ENCODE results near the gene KCTD16.

The KCTD16 gene

GRCh38 chr5:144352330-144352729 lies 181.7 kb downstream of the KCTD16 start:
- DNase-seq, result no peak

GRCh38 chr5:144352732-144353317 lies 182.2 kb downstream of the KCTD16 start:
- DNase-seq, result no peak

GRCh38 chr5:144356489-144356888 lies 185.8 kb downstream of the KCTD16 start:
- DNase-seq, result no peak

DNA sequence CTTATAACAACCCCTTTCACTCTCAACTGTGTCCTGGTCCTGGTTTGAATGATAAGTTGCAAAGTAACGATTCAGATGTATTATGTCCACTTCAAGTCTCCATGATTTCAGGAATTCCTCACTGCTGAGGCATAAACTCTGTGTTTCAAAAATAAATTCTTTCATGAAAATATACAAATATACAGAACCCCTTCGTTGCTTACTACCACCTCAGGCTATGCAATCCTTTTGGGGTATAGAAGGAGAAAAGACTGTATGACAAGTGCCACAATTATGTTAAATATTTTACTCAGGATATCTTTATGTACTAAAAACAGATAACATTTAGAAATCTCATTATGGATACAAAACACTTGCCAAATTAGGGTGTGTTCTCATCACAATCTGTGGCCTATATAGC lies 190.7 kb downstream of the KCTD16 start:
- no peak for DNase-seq

DNA sequence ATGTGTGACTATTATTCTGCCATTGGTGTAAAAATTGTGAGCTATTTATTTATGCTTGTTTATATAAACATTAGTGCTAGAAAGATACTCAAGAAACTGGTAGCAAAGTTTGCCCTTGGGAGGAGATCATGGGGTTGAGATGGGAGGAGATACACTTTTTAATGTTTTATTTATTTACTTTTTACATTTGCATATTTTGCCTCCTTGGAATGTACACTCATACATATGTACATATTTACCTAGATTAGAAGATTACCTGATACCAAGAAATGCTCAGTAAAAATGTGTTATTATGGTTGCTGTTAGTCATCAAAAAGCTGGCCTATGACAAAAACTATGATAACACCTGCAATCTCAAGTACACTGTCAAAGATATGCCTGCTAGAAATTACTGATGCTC lies 195.2 kb downstream of the KCTD16 start:
- no peak for DNase-seq

- DNase-seq, result no peak
Measured at GRCh38 chr5:144367991-144368390, 197.3 kb downstream of the KCTD16 start.

DNA sequence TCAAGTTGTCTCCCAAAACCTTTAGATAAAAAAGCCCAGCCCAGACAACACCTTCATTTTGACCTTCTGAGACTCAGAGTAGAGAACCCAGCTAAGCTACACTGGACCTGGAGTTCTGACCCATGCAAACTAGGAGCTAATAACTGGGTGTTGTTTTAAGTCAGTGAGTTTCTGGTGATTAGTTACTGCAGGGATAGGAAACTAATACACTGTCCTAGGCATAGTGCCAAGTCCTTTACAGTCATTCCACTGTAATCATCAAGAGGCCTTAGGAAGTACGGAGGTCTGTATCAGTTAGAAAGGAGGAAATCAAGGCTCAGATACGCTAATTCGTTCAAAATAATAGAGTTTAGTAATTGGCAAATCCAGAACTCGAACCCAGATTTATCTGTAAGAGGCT lies 197.9 kb downstream of the KCTD16 start:
- DNase-seq, result no peak

DNA sequence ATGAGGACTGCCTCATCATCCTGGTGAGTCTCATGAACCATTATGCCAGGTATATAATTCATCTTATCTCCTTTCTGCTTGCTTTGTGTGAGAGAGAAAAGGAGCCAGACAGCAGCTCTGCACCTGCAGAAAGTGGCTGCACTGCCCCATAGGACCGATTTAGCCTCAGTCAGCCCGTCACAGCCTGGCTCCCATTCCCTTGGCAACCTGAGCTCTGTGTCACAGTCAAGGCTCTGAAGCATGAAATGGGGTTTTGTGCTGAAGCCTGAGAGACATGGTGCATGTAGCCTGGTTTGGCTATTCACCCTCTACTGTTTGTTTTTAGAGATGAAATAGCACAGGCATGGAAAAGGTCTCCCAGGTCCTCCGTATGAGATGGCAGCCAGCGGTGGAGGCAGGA lies 198.3 kb downstream of the KCTD16 start:
- no peak for DNase-seq

GRCh38 chr5:144370273-144370672 lies 199.6 kb downstream of the KCTD16 start:
- DNase-seq, result no peak

GRCh38 chr5:144374637-144375036 lies 204.0 kb downstream of the KCTD16 start:
- no peak for DNase-seq

GRCh38 chr5:144377207-144377606 lies 206.5 kb downstream of the KCTD16 start:
- DNase-seq, result no peak

DNA sequence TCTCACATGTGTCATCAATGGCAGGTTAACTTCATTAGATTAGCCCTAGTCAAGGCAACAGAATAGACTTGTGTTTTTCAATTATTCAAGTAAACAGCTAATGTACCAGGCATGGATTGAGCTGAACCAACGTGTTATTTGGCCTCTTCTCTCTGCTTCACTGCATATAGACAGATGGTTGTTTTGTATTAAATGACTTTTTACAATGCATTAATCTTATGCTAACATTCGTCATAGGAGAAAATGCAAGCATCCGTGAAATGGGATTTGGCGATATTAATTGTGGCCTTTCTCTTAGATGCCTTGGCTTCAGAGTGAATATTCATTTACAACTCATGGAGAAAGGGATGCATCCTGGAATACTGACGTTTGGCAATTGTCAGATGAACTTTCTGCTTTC lies 208.0 kb downstream of the KCTD16 start:
- no peak for DNase-seq

DNA sequence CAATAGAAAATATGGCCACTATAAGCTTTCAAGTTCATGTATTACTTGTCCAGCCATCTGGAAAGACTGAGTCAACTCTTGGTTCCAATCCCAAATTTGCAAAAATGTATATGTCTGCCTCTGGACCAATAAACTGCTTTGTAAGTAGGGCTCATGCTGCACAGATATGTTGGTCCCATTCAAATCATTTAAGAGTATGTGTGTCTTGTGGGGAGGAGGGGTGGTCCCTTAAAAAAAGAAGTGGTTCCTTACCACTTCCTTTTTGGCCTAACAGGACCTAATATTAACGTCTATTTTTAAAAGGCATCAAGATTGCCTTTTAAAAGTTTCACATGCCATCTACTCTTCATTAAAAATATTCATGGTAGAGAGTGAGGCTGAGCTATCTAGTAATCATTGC lies 214.9 kb downstream of the KCTD16 start:
- no peak for DNase-seq

GRCh38 chr5:144386315-144386714 lies 215.6 kb downstream of the KCTD16 start:
- no peak for DNase-seq

GRCh38 chr5:144390133-144390532 lies 219.5 kb downstream of the KCTD16 start:
- DNase-seq, result no peak

DNA sequence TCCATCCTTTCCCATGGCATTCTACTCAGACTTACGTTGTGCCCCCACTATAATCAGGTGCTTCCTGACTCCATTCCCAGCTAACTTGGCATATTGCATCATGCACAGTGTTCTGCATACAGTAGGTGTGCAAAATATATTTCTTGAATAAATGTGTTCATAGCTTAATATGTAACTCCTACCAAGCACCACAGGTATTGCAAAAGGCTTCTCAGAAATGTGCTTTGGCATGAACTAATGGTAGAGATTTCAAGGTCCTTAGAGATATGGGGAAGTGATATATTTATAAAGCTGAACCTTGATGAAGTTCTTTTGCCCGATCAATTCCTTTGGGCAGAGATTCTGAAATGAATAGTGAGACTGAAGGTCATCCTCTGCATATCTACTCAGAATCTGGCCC lies 220.4 kb downstream of the KCTD16 start:
- DNase-seq, result no peak

GRCh38 chr5:144393641-144394435 lies 223.2 kb downstream of the KCTD16 start:
- DNase-seq, result no peak

GRCh38 chr5:144395704-144396103 lies 225.0 kb downstream of the KCTD16 start:
- DNase-seq, result no peak

DNA sequence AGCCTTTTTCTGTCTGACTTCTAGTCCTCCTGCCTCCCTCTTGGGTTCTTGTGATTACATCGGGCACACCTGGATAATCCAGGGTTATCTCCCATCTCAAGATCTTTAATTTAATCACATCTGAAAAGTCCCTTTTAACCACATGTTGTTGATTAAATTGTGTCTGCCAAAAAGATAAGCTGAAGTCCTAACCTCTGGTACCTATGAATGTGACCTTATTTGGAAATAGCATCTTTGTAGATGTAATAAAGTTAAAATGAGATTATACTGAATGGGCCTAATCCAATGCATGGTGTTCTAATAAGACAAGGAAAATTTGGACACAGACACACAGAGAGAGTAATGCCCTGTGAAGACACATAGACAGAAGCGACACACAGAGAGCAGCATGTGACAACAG lies 232.4 kb downstream of the KCTD16 start:
- DNase-seq, result no peak

DNA sequence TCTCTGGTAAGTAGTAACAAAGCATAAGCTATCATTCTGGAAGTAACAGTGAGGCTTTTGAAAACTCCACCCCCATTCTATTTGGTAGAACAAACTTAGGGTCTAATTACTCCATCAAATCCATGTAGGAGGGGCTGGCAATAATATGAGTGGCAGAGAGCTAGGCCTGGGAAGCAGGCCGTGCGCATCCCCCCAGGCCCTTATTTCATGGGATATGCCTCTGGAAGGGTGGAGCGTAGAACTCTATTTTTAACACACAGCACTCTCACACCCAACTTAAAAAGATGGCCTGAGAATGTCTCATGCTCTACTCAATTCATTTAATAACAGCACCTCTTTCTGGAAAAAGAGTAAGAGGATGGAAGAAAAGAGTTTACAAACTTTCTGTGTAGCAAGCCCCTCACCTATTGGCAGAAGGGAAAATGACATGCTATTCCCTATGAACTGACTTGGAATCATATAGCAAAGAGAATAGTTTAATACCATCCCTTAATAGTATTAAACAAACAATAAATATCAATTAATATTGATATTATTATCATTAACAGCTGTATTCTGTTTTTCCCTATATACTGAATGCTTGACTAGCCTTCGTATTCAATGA lies 233.2 kb downstream of the KCTD16 start:
- no peak for DNase-seq

- DNase-seq, result no peak
Measured at GRCh38 chr5:144404672-144405071, 234.0 kb downstream of the KCTD16 start.

GRCh38 chr5:144405991-144406390 lies 235.3 kb downstream of the KCTD16 start:
- no peak for DNase-seq

- no peak for DNase-seq
Measured at GRCh38 chr5:144406442-144406841, 235.8 kb downstream of the KCTD16 start.

Data from CD4-positive, alpha-beta T cell treated with Interleukin-10 for 1 hour (primary cell).